HepG2 (cell line): Measurements from ENCODE around the gene ODAD4. TPM values are rescaled to one million over a fixed set of nuclear protein-coding genes. Genes with fewer than 3 reads are reported as not detected.

Experiments
- CSRNP2 ChIP-seq: sonication (generic); formaldehyde crosslinking; conservative IDR thresholded peaks from 2 replicates; pipeline ENCODE4 v1.8.0; 2022; ENCODE audit warnings: low read depth, missing genetic modification reagents
- DMAP1 ChIP-seq: IDR thresholded peaks from 2 replicates; pipeline ENCODE4 v1.6.1; 2016
- KDM5B ChIP-seq: sonication (generic); formaldehyde crosslinking; IDR thresholded peaks from 2 replicates; pipeline ENCODE4 v1.4.0; 2020; ENCODE audit warnings: missing genetic modification reagents, mild to moderate bottlenecking, borderline replicate concordance
- MXD4 ChIP-seq: IDR thresholded peaks from 2 replicates; pipeline ENCODE4 v1.6.1; 2016; ENCODE audit warnings: mild to moderate bottlenecking, missing biosample characterization, missing genetic modification reagents
- NFAT5 ChIP-seq: sonication (generic); formaldehyde crosslinking; IDR thresholded peaks from 2 replicates; pipeline ENCODE4 v1.4.0; 2020; ENCODE audit warnings: missing genetic modification reagents
- NFIC ChIP-seq: IDR thresholded peaks from 2 replicates; pipeline ENCODE4 v1.6.1; 2012; ENCODE audit warnings: mild to moderate bottlenecking, low read length, inconsistent platforms
- RNF2 ChIP-seq: fragments of 450-650 bp; conservative IDR thresholded peaks from 2 replicates; pipeline ENCODE4 v1.6.1; 2016; ENCODE audit warnings: low read depth
- TEAD2 ChIP-seq: sonication (generic); formaldehyde crosslinking; IDR thresholded peaks from 2 replicates; pipeline ENCODE4 v1.9.0; 2021; ENCODE audit warnings: missing genetic modification reagents
- TRIM24 ChIP-seq: sonication (generic); formaldehyde crosslinking; IDR thresholded peaks from 2 replicates; pipeline ENCODE4 v1.8.0; 2022; ENCODE audit warnings: mild to moderate bottlenecking, missing genetic modification reagents
- ZIK1 ChIP-seq: sonication (generic); formaldehyde crosslinking; IDR thresholded peaks from 2 replicates; pipeline ENCODE4 v1.5.0; 2020; ENCODE audit warnings: mild to moderate bottlenecking, low read depth, missing genetic modification reagents, borderline replicate concordance
- ZNF280D ChIP-seq: sonication (generic); formaldehyde crosslinking; IDR thresholded peaks from 2 replicates; pipeline ENCODE4 v1.5.1; 2020; ENCODE audit warnings: mild to moderate bottlenecking, missing genetic modification reagents
- ZNF281 ChIP-seq: sonication (generic); formaldehyde crosslinking; IDR thresholded peaks from 2 replicates; pipeline ENCODE4 v1.4.0; 2020; ENCODE audit warnings: missing genetic modification reagents, borderline replicate concordance
- ZNF552 ChIP-seq: sonication (generic); formaldehyde crosslinking; IDR thresholded peaks from 2 replicates; pipeline ENCODE4 v1.9.0; 2022; ENCODE audit warnings: missing genetic modification reagents, mild to moderate bottlenecking, borderline replicate concordance
- ZNF563 ChIP-seq: sonication (generic); formaldehyde crosslinking; IDR thresholded peaks from 2 replicates; pipeline ENCODE4 v1.8.0; 2022; ENCODE audit warnings: mild to moderate bottlenecking, moderate library complexity, missing genetic modification reagents
- ZNF761 ChIP-seq: sonication (generic); formaldehyde crosslinking; conservative IDR thresholded peaks from 2 replicates; pipeline ENCODE4 v1.4.0; 2020; ENCODE audit warnings: mild to moderate bottlenecking, missing genetic modification reagents
- ZNF780A ChIP-seq: sonication (generic); formaldehyde crosslinking; IDR thresholded peaks from 2 replicates; pipeline ENCODE4 v1.8.0; 2022; ENCODE audit warnings: mild to moderate bottlenecking, missing genetic modification reagents, moderate library complexity
- polyA plus RNA-seq, 8 experiments: library from polyadenylated mRNA; depleted of rRNA in 3 of 8; stranded (reverse) in 7 of 8; unstranded in 1 of 8; fragments of >200 nt; fragmentation: Illumina TruSeq in 4 of 8; extraction: Trizol in 4 of 8; gene quantifications; 2 replicates each; pipeline versions ENCODE4 v1.2.1 to v1.2.3, GENCODE V29; 2011 to 2016; ENCODE audit warnings: low read depth in 4 of 8, missing spikeins in 1 of 8, mixed read lengths in 1 of 8; ENCODE audit not compliant: insufficient read depth in 1 of 8
- total RNA-seq, 5 experiments: library from RNA; depleted of rRNA; stranded (reverse); fragments of >200 nt; fragmentation: Illumina TruSeq; extraction: Trizol; gene quantifications; 2 replicates each; pipeline ENCODE4 v1.2.3, GENCODE V29; 2016; ENCODE audit warnings: low read depth in 1 of 5

ODAD4 gene
- total and polyA plus RNA-seq, 2 of the 13 experiments (the other 11 are each of a cell fraction or from before 2014, with no cell fraction given) = 0.48 to 0.53 TPM

- TF ChIP-seq ZNF281 (CRISPR knock-in tag) (peak; percentile 34; the same call in 1 of the 2 replicates), NFIC (no peak), KDM5B (CRISPR knock-in tag) (peak; percentile 63; the same call in 1 of the 2 replicates), MXD4 (CRISPR knock-in tag) (peak; percentile 78), TEAD2 (CRISPR knock-in tag) (no peak), ZNF780A (CRISPR knock-in tag) (no peak; the same call in 1 of the 2 replicates), DMAP1 (CRISPR knock-in tag) (peak; percentile 56), ZIK1 (CRISPR knock-in tag) (no peak), TRIM24 (CRISPR knock-in tag) (no peak), ZNF280D (CRISPR knock-in tag) (peak; percentile 98), NFAT5 (CRISPR knock-in tag) (no peak), ZNF563 (CRISPR knock-in tag) (0 out of 2 replicates have a peak, but pooled peaks have one; percentile 52), CSRNP2 (CRISPR knock-in tag) (no peak), ZNF552 (CRISPR knock-in tag) (no peak), RNF2 (no peak), ZNF761 (CRISPR knock-in tag) (no peak)
Measured at GRCh38 chr17:41907633-41908539, 22.5 kb upstream of the ODAD4 start (continued).
